A673 (cell line): Measurements from ENCODE around the gene OR2F1. TPM values are rescaled to one million over a fixed set of nuclear protein-coding genes. Genes with fewer than 3 reads are reported as not detected.

Experiments
- BruUV-seq: library from RNA; stranded (reverse); fragments of 400-500 nt; replicated peaks from 2 replicates; lab custom pipeline; 2021; lab: Mats Ljungman, UMichigan
- CTCF ChIA-PET: fragments of 300-600 bp; sonication (Branson Sonifier 250); formaldehyde crosslinking; loops from one replicate; lab custom pipeline; 2022; ENCODE audit warnings: antibody characterized with exemption; lab: Charles Lee
- POLR2A ChIA-PET: fragments of 300-600 bp; sonication (Branson Sonifier 250); formaldehyde crosslinking; loops from one replicate; lab custom pipeline; 2022; ENCODE audit warnings: antibody characterized with exemption; ENCODE audit not compliant: low non-redundant PET; lab: Charles Lee
- DNase-seq: peaks from one replicate; pipeline ENCODE4 v3.0.0-alpha.2; 2015; ENCODE audit warnings: low spot score
- H3K27ac ChIP-seq: fragments of 200-600 bp; sonication (generic); 2 replicates; pipeline ENCODE4 v1.5.1; 2016; ENCODE audit warnings: mixed run types, low read depth, mild to moderate bottlenecking, mixed read lengths, antibody characterized with exemption, low read length; ENCODE audit not compliant: poor library complexity, severe bottlenecking
- H3K27me3 ChIP-seq: fragments of 200-600 bp; sonication (generic); replicated peaks from 2 replicates; pipeline ENCODE4 v1.6.1; 2017; ENCODE audit warnings: mixed run types, low read depth, mild to moderate bottlenecking, mixed read lengths, antibody characterized with exemption, low read length; ENCODE audit not compliant: insufficient read depth, poor library complexity
- H3K36me3 ChIP-seq: fragments of 200-600 bp; sonication (generic); 2 replicates; pipeline ENCODE4 v1.6.1; 2016; ENCODE audit warnings: mixed run types, mild to moderate bottlenecking, mixed read lengths, antibody characterized with exemption, low read length; ENCODE audit not compliant: insufficient read depth, poor library complexity, severe bottlenecking
- H3K4me1 ChIP-seq: fragments of 200-600 bp; sonication (generic); 2 replicates; pipeline ENCODE4 v1.6.1; 2017; ENCODE audit warnings: mixed run types, mild to moderate bottlenecking, mixed read lengths, antibody characterized with exemption, low read length; ENCODE audit not compliant: insufficient read depth, poor library complexity, severe bottlenecking
- H3K4me3 ChIP-seq: fragments of 200-600 bp; sonication (generic); 2 replicates; pipeline ENCODE4 v1.5.1; 2016; ENCODE audit warnings: low read depth, mixed run types, mild to moderate bottlenecking, mixed read lengths, low read length; ENCODE audit not compliant: poor library complexity, severe bottlenecking
- H3K9me3 ChIP-seq: fragments of 200-600 bp; sonication (generic); 2 replicates; pipeline ENCODE4 v1.6.1; 2016; ENCODE audit warnings: mixed run types, low read depth, mild to moderate bottlenecking, mixed read lengths, antibody characterized with exemption, low read length; ENCODE audit not compliant: poor library complexity, severe bottlenecking
- CTCF ChIP-seq: fragments of 300-800, 200-600 bp; sonication (generic); conservative IDR thresholded peaks from 2 replicates; pipeline ENCODE4 v1.5.1; 2017; ENCODE audit warnings: low read depth, mild to moderate bottlenecking, antibody characterized with exemption, low read length, moderate library complexity, mixed read lengths
- EZH2 ChIP-seq: fragments of 200-600 bp; sonication (generic); IDR thresholded peaks from 2 replicates; pipeline ENCODE4 v1.6.1; 2017; ENCODE audit warnings: borderline replicate concordance, low read depth, mild to moderate bottlenecking, mixed read lengths, antibody characterized with exemption, low read length; ENCODE audit not compliant: poor library complexity, severe bottlenecking
- intact Hi-C: fragments of 100-400 bp; cut with micrococcal nuclease; formaldehyde crosslinking; loops from one replicate; pipeline ENCODE4 v1.10.0; 2022; ENCODE audit not compliant: unreplicated experiment
- total RNA-seq: library from RNA; stranded (reverse); gene quantifications from 2 replicates; pipeline ENCODE4 v1.2.3, GENCODE V29; 2021

OR2F1 gene
- total RNA-seq, 1 experiment from 2014 or later = not detected

GRCh38 chr7:143960813-143961610 is 6.4 kb downstream of the OR2F1 start:
- Histone ChIP-seq H3K4me1 (no peaks in the 10 kb centered on the region), H3K4me3 (no peak overlapping the region), H3K9me3 (no peaks in the 10 kb centered on the region), H3K27ac (no peak overlapping the region), H3K27me3 (peaks cover 7% of the 10 kb centered on the region), H3K36me3 (no peaks in the 10 kb centered on the region)
- BruUV-seq = no TSS peak
- TF ChIP-seq EZH2 (no peak), CTCF (no peak)
- ChIA-PET POLR2A (no interaction called here), CTCF (no interaction called here)
- no peak for DNase-seq
- intact Hi-C loops = no loop called here

GRCh38 chr7:143965280-143965679 is 10.6 kb downstream of the OR2F1 start:
- no peaks in the 10 kb centered on the region for H3K27me3 ChIP-seq
- H3K9me3 ChIP-seq = no peaks in the 10 kb centered on the region
- intact Hi-C loops = no loop called here
- no TSS peak for BruUV-seq
- ChIA-PET CTCF (no interaction called here), POLR2A (no interaction called here)
- H3K4me3 ChIP-seq = no peak overlapping the region
- no peak overlapping the region for H3K27ac ChIP-seq
- H3K36me3 ChIP-seq = no peaks in the 10 kb centered on the region
- no peaks in the 10 kb centered on the region for H3K4me1 ChIP-seq
- no peak for TF ChIP-seq EZH2
- TF ChIP-seq CTCF = no peak
- DNase-seq = no peak

GRCh38 chr7:143967398-143967797 is 12.8 kb downstream of the OR2F1 start:
- TF ChIP-seq CTCF (no peak), EZH2 (no peak)
- CTCF ChIA-PET = no interaction called here
- no TSS peak for BruUV-seq

More at GRCh38 chr7:143967398-143967797, 12.8 kb downstream of the OR2F1 start:
- POLR2A ChIA-PET = no interaction called here
- intact Hi-C loops = no loop called here
- DNase-seq = no peak
- Histone ChIP-seq H3K9me3 (no peaks in the 10 kb centered on the region), H3K4me3 (no peak overlapping the region), H3K36me3 (no peaks in the 10 kb centered on the region), H3K4me1 (no peaks in the 10 kb centered on the region), H3K27ac (no peak overlapping the region), H3K27me3 (no peaks in the 10 kb centered on the region)
